Measurements from ENCODE around the gene PKP1. TPM values are rescaled to one million over a fixed set of nuclear protein-coding genes. Genes with fewer than 3 reads are reported as not detected.

PKP1 gene
- total RNA-seq, 2 donors from 2014 or later = 0.18 to 0.44 TPM

DNA sequence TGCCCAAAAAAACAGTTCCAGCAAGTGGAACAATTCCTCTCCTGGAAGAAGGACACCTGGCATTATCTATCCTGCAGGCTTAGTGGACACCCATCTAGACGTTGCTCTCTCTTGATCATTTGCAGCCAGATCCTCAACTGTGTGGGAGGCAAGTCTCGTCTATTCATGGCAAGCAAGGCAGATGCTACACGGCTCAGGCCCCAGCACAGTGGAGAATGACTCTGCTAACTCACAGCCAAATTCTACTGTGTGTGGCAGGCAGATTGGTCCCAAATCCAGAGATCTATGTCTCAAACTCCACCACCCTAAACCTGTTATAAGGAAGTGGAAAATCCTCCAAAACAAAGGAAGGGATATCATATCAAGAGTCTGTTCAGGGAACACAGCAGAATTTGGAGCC, 87.2 kb downstream of the PKP1 start:
- no peaks in the 10 kb centered on the region for H3K9me3 ChIP-seq (ENCODE audit: control insufficient read depth, low read length)
- H3K4me3 Mint-ChIP-seq = no peak overlapping the region
- H3K4me1 ChIP-seq (ENCODE audit: control insufficient read depth, insufficient read depth, low read length) = peaks cover 13% of the 10 kb centered on the region
- H3K27ac ChIP-seq (ENCODE audit: low read depth, low read length) = no peak overlapping the region
- H3K36me3 ChIP-seq (ENCODE audit: control insufficient read depth, insufficient read depth, low read length) = no peaks in the 10 kb centered on the region
- TF ChIP-seq, protein P1, sequence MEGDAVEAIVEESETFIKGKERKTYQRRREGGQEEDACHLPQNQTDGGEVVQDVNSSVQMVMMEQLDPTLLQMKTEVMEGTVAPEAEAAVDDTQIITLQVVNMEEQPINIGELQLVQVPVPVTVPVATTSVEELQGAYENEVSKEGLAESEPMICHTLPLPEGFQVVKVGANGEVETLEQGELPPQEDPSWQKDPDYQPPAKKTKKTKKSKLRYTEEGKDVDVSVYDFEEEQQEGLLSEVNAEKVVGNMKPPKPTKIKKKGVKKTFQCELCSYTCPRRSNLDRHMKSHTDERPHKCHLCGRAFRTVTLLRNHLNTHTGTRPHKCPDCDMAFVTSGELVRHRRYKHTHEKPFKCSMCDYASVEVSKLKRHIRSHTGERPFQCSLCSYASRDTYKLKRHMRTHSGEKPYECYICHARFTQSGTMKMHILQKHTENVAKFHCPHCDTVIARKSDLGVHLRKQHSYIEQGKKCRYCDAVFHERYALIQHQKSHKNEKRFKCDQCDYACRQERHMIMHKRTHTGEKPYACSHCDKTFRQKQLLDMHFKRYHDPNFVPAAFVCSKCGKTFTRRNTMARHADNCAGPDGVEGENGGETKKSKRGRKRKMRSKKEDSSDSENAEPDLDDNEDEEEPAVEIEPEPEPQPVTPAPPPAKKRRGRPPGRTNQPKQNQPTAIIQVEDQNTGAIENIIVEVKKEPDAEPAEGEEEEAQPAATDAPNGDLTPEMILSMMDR (conservative IDR thresholded peaks at IDR 0.05) = no peak
- DNase-seq = no peak
- peaks cover 10% of the 10 kb centered on the region for H3K27me3 Mint-ChIP-seq (ENCODE audit: insufficient read depth)
- no peak overlapping the region for H3K4me3 ChIP-seq (ENCODE audit: low read length)
- WGBS, 2 experiments (ENCODE audit: insufficient coverage in 1 of 2, insufficient read length in 1 of 2) = 80 to 98% methylated on average over 3 of the region's 3 CpGs
- no peaks in the 10 kb centered on the region for H3K27me3 ChIP-seq (ENCODE audit: control insufficient read depth, insufficient read depth, low read length, poor library complexity, severe bottlenecking)
- no peaks in the 10 kb centered on the region for H3K9me3 Mint-ChIP-seq
- no peaks in the 10 kb centered on the region for H3K36me3 Mint-ChIP-seq (ENCODE audit: low read depth)
- H3K4me1 Mint-ChIP-seq = peaks cover 23% of the 10 kb centered on the region
- no peak overlapping the region for H3K27ac Mint-ChIP-seq
- H3K9ac ChIP-seq (ENCODE audit: extremely low read depth, low read length, poor library complexity, severe bottlenecking) = no peak overlapping the region

DNA sequence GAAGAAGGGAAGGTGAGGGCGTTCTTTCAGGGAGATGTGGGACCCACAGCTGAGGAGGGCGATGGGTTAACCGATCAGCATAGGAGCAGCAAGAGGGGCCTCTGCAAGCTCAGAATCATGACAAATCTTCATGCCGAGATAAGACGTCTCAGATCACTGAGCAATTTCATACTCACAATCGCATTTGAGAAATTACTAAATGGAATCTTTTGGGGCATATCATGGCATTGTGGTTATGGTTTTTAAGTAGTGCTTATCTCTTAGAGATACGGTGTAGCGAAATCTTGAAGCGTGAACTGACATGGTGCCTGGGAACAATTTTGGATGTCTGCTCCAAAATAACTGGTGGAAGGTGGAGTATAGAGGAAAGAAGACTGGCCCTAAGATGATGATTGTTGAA, 88.0 kb downstream of the PKP1 start:
- Mint-ChIP-seq H3K36me3 (ENCODE audit: low read depth) (no peaks in the 10 kb centered on the region), H3K4me1 (peaks cover 30% of the 10 kb centered on the region), H3K4me3 (no peak overlapping the region), H3K27me3 (ENCODE audit: insufficient read depth) (peaks cover 10% of the 10 kb centered on the region), H3K9me3 (no peaks in the 10 kb centered on the region), H3K27ac (no peak overlapping the region)
- Histone ChIP-seq H3K4me1 (ENCODE audit: control insufficient read depth, insufficient read depth, low read length) (peaks cover 19% of the 10 kb centered on the region), H3K27me3 (ENCODE audit: control insufficient read depth, insufficient read depth, low read length, poor library complexity, severe bottlenecking) (no peaks in the 10 kb centered on the region), H3K9me3 (ENCODE audit: control insufficient read depth, low read length) (no peaks in the 10 kb centered on the region), H3K4me3 (ENCODE audit: low read length) (no peak overlapping the region), H3K27ac (ENCODE audit: low read depth, low read length) (no peak overlapping the region), H3K9ac (ENCODE audit: extremely low read depth, low read length, poor library complexity, severe bottlenecking) (no peak overlapping the region), H3K36me3 (ENCODE audit: control insufficient read depth, insufficient read depth, low read length) (no peaks in the 10 kb centered on the region)
- TF ChIP-seq, protein P1 (conservative IDR thresholded peaks at IDR 0.05) = no peak
- DNase-seq = no peak
- 94 to 97% methylated on average over 9 of the region's 9 CpGs for WGBS, 2 experiments (ENCODE audit: insufficient coverage in 1 of 2, insufficient read length in 1 of 2)

DNA sequence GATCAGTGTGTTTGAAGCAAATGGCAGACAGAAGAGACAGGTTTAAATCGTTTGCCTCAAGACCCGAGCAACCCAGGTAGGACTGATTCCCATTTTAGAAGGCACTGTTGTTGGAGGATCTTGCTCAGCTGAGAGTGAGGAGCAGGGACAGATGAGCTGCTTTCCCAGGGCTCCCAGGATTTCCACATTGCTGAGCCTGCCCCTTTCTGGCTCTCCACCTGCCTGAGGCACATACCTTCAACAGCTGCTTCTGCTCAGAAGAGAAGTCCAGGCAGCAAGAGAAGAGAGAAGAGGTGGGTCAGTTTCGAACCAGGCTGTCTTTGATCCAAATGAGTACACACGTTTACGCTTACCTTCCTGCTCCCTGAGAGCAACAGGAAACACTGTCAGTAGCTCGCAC, 88.5 kb downstream of the PKP1 start:
- no peak overlapping the region for H3K27ac Mint-ChIP-seq
- no peak for DNase-seq
- TF ChIP-seq, protein P1 (conservative IDR thresholded peaks at IDR 0.05) = no peak
- Histone ChIP-seq H3K27ac (ENCODE audit: low read depth, low read length) (no peak overlapping the region), H3K4me1 (ENCODE audit: control insufficient read depth, insufficient read depth, low read length) (peaks cover 22% of the 10 kb centered on the region), H3K4me3 (ENCODE audit: low read length) (no peak overlapping the region), H3K9me3 (ENCODE audit: control insufficient read depth, low read length) (no peaks in the 10 kb centered on the region), H3K36me3 (ENCODE audit: control insufficient read depth, insufficient read depth, low read length) (no peaks in the 10 kb centered on the region), H3K27me3 (ENCODE audit: control insufficient read depth, insufficient read depth, low read length, poor library complexity, severe bottlenecking) (no peaks in the 10 kb centered on the region), H3K9ac (ENCODE audit: extremely low read depth, low read length, poor library complexity, severe bottlenecking) (no peak overlapping the region)
- H3K9me3 Mint-ChIP-seq = no peaks in the 10 kb centered on the region
- H3K4me3 Mint-ChIP-seq = no peak overlapping the region
- peaks cover 10% of the 10 kb centered on the region for H3K27me3 Mint-ChIP-seq (ENCODE audit: insufficient read depth)
- H3K36me3 Mint-ChIP-seq (ENCODE audit: low read depth) = no peaks in the 10 kb centered on the region
- peaks cover 32% of the 10 kb centered on the region for H3K4me1 Mint-ChIP-seq
- WGBS, 2 experiments (ENCODE audit: insufficient coverage in 1 of 2, insufficient read length in 1 of 2) = 92 to 94% methylated on average over 6 of the region's 6 CpGs

Measured in endodermal cell (in vitro differentiated cells).